NCI-H146 treated with DMSO at 0.1 percent for 48 hours (cell line): Measurements from ENCODE around the gene ITPR2.

Experiments
- DNase-seq: peaks from one replicate; lab custom pipeline; 2025; ENCODE audit not compliant: unreplicated experiment; lab: John Stamatoyannopoulos, UW

Gene ITPR2

GRCh38 chr12:26711072-26711471 is 121.9 kb downstream of the ITPR2 start:
- no peak for DNase-seq

GRCh38 chr12:26705851-26706250 is 127.1 kb downstream of the ITPR2 start:
- DNase-seq, result no peak

GRCh38 chr12:26704684-26705460 is 128.1 kb downstream of the ITPR2 start:
- DNase-seq, result no peak

GRCh38 chr12:26704214-26704613 is 128.8 kb downstream of the ITPR2 start:
- no peak for DNase-seq

GRCh38 chr12:26702741-26703140 is 130.3 kb downstream of the ITPR2 start:
- no peak for DNase-seq

DNA sequence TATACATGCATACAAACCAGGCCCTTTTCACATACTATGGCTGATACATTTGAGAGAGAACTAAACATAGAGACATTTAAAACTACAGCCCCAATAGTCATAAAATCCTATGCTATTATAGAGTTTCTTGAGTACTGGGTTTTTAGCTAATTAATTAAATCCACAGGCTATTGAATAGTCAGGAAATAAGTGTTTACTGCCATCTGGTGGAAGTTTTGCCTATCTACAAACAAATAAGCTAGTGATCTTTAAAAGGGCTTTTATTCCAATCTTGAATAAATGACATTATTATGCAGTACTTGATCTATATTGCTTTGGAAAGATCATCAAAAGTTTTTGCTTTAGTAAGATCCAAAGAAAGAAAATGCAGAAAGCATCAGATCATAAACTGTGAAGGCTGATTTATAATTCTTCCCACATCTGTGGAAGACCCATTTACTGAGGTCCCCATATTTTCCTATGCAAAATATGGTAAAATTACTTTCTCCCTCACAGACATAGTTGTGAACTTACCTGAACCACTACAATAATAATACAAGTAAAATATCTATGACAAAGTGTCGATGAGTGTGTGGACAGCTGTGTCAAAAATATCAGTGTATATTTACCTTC is 131.3 kb downstream of the ITPR2 start:
- peak; percentile 74 for DNase-seq

GRCh38 chr12:26700430-26700829 is 132.6 kb downstream of the ITPR2 start:
- no peak for DNase-seq

- no peak for DNase-seq
Measured at GRCh38 chr12:26699237-26699636, 133.8 kb downstream of the ITPR2 start.

GRCh38 chr12:26698186-26698585 is 134.8 kb downstream of the ITPR2 start:
- DNase-seq, result no peak

GRCh38 chr12:26697217-26697616 is 135.8 kb downstream of the ITPR2 start:
- DNase-seq, result no peak

- DNase-seq, result no peak
Measured at GRCh38 chr12:26696613-26697092, 136.3 kb downstream of the ITPR2 start.

- no peak for DNase-seq
Measured at GRCh38 chr12:26696048-26696612, 136.9 kb downstream of the ITPR2 start.

DNA sequence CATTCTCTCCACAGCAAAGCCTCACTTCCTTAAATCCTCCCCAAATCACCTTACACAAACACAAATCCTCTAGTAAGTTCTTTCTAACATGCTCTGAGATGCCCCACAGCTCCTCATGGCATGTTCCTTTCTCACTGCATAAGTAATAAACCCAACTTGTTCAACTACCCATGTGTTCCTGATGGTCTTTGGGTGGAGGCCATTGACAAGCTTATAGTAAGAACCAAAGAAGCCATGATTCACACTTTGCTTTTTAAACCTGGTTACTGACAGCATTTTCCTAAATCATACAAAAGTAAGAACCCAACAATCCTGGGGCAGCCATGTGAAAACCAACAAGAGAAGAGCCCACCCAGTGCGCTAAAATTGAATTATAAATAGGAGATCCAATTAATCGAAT is 138.6 kb downstream of the ITPR2 start:
- no peak for DNase-seq

DNA sequence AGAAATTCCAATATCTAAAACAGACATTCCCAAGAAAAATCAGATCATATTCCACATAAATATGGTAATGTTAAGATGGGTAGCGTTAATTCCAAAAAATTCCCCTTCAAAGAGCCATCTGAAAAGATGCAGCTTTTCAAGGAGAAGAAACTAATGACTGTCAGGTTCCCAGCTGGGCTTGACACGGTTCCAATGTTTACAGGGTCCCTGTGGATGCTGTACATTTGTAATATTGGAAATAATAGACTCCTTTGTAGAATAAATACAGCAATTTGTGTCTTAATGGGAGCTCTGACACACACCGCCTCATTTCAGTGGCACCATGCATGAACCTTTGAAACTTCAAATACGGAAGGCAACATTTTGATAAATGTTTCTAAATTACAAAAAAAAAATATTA is 140.6 kb downstream of the ITPR2 start:
- peak; percentile 92 for DNase-seq

GRCh38 chr12:26691234-26691970 is 141.6 kb downstream of the ITPR2 start:
- peak; percentile 92 for DNase-seq

DNA sequence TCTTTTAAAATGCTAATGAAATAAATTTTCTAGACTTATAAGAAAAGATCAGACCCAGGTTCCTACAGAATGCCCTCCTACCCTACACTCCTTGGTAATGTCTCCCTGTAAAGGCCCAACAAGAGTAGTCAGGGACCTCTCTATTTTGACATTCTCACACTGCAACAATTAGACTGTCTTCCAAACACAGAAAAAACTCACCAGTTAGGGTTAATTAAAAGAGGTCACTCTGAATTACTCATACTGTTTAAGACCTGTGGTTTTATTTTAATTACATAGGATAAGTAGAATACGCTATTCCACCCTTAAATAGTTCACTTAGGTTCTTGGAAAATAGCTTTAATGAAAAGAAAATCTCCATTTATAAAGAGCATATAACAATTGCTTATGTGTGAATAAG is 142.4 kb downstream of the ITPR2 start:
- DNase-seq, result no peak

- no peak for DNase-seq
Measured at GRCh38 chr12:26689281-26689841, 143.6 kb downstream of the ITPR2 start.

- DNase-seq, result no peak
Measured at GRCh38 chr12:26688344-26688904, 144.6 kb downstream of the ITPR2 start.

DNA sequence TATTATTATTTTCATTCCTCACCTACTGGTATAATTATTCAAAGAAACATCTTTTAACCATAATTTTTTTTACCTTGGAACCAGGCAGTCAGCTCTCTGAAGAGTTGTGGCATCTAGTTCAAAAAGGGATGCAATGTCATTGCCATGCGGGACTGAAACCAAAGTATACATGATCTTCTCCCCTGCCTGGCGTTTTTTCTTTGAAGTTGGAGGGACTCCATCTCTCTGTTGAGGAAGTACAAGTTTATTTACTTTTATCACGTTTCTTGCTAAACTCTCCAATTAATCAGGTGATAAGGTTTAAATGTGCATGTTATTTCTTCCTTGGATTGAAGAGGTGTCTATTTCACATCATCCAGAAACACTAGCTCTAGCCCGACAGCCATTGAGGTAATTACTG is 146.6 kb downstream of the ITPR2 start:
- no peak for DNase-seq

DNA sequence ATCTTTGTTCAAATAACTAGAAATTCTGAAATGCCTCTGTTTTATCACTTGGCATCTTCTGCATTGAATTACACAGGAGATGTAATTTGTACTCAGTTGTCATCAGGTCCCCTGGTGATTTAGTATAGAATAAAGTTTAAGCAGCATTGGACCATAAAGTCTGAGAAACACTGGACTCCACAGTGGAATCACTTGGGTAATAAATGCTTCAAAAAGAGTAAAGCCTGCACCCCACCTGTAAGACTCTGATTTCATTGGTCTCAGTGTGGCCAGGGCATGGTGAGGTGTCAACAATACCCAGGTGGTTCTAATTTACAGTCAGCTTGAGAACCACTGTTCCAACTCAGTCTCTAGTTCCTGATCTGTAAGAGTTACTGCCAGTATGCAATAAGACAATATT is 148.9 kb downstream of the ITPR2 start:
- DNase-seq, result no peak

DNA sequence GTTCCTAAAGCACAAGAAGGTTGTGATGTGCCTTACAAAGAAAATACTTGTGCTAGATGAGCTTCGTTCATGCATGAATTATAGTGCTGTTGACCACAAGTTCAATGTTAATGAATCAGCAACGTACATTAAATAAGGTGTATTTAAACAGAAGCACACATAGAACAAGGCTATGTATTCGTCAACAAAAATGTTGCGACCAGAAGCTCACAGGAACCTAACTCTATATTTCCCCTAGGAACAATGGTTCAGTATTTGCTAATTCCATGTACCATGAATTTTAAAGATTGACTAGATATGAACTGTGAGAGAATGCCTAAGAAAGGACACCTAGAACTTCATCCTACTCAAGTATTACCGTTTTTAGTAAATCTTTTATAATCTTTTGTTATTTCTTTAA is 149.6 kb downstream of the ITPR2 start:
- no peak for DNase-seq
